ENCODE measurements around the gene PARVA.

The PARVA gene

GRCh38 chr11:12552692-12553091 is 175.3 kb downstream of the PARVA start:
- H3K36me3 ChIP-seq (replicated peaks) = no peaks in the 10 kb centered on the region
- H3K27ac ChIP-seq = no peak overlapping the region
- TF ChIP-seq, protein P1, sequence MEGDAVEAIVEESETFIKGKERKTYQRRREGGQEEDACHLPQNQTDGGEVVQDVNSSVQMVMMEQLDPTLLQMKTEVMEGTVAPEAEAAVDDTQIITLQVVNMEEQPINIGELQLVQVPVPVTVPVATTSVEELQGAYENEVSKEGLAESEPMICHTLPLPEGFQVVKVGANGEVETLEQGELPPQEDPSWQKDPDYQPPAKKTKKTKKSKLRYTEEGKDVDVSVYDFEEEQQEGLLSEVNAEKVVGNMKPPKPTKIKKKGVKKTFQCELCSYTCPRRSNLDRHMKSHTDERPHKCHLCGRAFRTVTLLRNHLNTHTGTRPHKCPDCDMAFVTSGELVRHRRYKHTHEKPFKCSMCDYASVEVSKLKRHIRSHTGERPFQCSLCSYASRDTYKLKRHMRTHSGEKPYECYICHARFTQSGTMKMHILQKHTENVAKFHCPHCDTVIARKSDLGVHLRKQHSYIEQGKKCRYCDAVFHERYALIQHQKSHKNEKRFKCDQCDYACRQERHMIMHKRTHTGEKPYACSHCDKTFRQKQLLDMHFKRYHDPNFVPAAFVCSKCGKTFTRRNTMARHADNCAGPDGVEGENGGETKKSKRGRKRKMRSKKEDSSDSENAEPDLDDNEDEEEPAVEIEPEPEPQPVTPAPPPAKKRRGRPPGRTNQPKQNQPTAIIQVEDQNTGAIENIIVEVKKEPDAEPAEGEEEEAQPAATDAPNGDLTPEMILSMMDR (IDR thresholded peaks at IDR 0.05; ENCODE audit: low read depth, low read length, missing control alignments) = no peak
- in situ Hi-C loops (cut with HindIII; ENCODE audit: low pct_ligation_motif_present, low sequenced_read_pairs) = no loop called here
- H3K4me3 ChIP-seq (ENCODE audit: low read depth, low read length) = no peak overlapping the region
- H3K27me3 ChIP-seq (replicated peaks) = no peaks in the 10 kb centered on the region
- DNase-seq = peak; percentile 30

- H3K4me3 ChIP-seq (ENCODE audit: low read depth, low read length) = no peak overlapping the region
- in situ Hi-C loops (cut with HindIII; ENCODE audit: low pct_ligation_motif_present, low sequenced_read_pairs) = no loop called here
- no peaks in the 10 kb centered on the region for H3K27me3 ChIP-seq (replicated peaks)
- TF ChIP-seq, protein P1 (IDR thresholded peaks at IDR 0.05; ENCODE audit: low read depth, low read length, missing control alignments) = no peak
- H3K27ac ChIP-seq = no peak overlapping the region
- no peak for DNase-seq
- H3K36me3 ChIP-seq (replicated peaks) = no peaks in the 10 kb centered on the region
Measured at GRCh38 chr11:12554122-12554521, 176.8 kb downstream of the PARVA start.

DNA sequence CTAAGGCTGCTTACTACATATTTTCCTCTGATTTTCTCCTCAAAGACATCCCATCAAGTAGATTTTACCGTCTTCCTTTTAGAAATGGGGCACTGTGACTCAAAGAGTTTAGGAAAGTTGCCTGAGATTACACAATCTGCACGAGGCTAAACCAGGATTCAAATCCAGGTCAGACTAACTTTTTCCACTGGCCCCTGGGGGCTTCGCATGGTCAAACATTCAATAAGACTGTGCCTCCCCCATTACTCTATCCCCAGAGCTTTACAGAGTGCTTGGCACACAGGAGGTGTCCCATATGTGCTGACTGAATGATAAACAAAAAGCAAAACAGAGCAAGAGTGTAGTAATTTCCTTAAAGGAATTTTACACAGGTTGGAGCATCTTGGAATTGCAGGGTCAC is 178.8 kb downstream of the PARVA start:
- Histone ChIP-seq H3K27me3 (replicated peaks) (no peaks in the 10 kb centered on the region), H3K36me3 (replicated peaks) (no peaks in the 10 kb centered on the region), H3K27ac (no peak overlapping the region), H3K4me3 (ENCODE audit: low read depth, low read length) (no peak overlapping the region)
- DNase-seq = no peak
- in situ Hi-C loops (cut with HindIII; ENCODE audit: low pct_ligation_motif_present, low sequenced_read_pairs) = no loop called here
- TF ChIP-seq, protein P1 (IDR thresholded peaks at IDR 0.05; ENCODE audit: low read depth, low read length, missing control alignments) = no peak

- H3K4me3 ChIP-seq (ENCODE audit: low read depth, low read length) = no peak overlapping the region
- TF ChIP-seq, protein P1 (IDR thresholded peaks at IDR 0.05; ENCODE audit: low read depth, low read length, missing control alignments) = no peak
- H3K27me3 ChIP-seq (replicated peaks) = no peaks in the 10 kb centered on the region
- in situ Hi-C loops (cut with HindIII; ENCODE audit: low pct_ligation_motif_present, low sequenced_read_pairs) = no loop called here
- H3K27ac ChIP-seq = no peak overlapping the region
- H3K36me3 ChIP-seq (replicated peaks) = no peaks in the 10 kb centered on the region
- peak; percentile 81 for DNase-seq
Measured at GRCh38 chr11:12556788-12557384, 179.5 kb downstream of the PARVA start.

- in situ Hi-C loops (cut with HindIII; ENCODE audit: low pct_ligation_motif_present, low sequenced_read_pairs) = no loop called here
- Histone ChIP-seq H3K27me3 (replicated peaks) (no peaks in the 10 kb centered on the region), H3K4me3 (ENCODE audit: low read depth, low read length) (no peak overlapping the region), H3K27ac (no peak overlapping the region), H3K36me3 (replicated peaks) (no peaks in the 10 kb centered on the region)
- no peak for DNase-seq
- TF ChIP-seq, protein P1 (IDR thresholded peaks at IDR 0.05; ENCODE audit: low read depth, low read length, missing control alignments) = no peak
Measured at GRCh38 chr11:12559011-12559410, 181.6 kb downstream of the PARVA start.

GRCh38 chr11:12560362-12560761 is 183.0 kb downstream of the PARVA start:
- Histone ChIP-seq H3K27me3 (replicated peaks) (no peaks in the 10 kb centered on the region), H3K4me3 (ENCODE audit: low read depth, low read length) (no peak overlapping the region), H3K36me3 (replicated peaks) (no peaks in the 10 kb centered on the region), H3K27ac (no peak overlapping the region)
- in situ Hi-C loops (cut with HindIII; ENCODE audit: low pct_ligation_motif_present, low sequenced_read_pairs) = no loop called here
- TF ChIP-seq, protein P1 (IDR thresholded peaks at IDR 0.05; ENCODE audit: low read depth, low read length, missing control alignments) = no peak
- no peak for DNase-seq

Measured in brain microvascular endothelial cell (primary cell).